Common myeloid progenitor, CD34-positive (primary cell): ENCODE measurements around the gene TRIM71.

ENCODE experiments used
- CTCF ChIA-PET: fragments of 350-600 bp; sonication (Branson Sonifier 250); formaldehyde crosslinking; loops from one replicate; lab custom pipeline; 2021; ENCODE audit warnings: antibody characterized with exemption; lab: Charles Lee
- POLR2A ChIA-PET: fragments of 350-600 bp; sonication (Branson Sonifier 250); formaldehyde crosslinking; loops from one replicate; lab custom pipeline; 2021; ENCODE audit warnings: antibody characterized with exemption; lab: Charles Lee
- DNase-seq, 3 donors: peaks; one replicate each; pipeline versions ENCODE4 v3.0.0 to v3.0.0-alpha.2; 2013
- H3K27ac ChIP-seq, 2 experiments: 1 replicate in 1 of 2; 2 replicates in 1 of 2; pipeline ENCODE4 v1.7.0; 2013; ENCODE audit warnings: inconsistent platforms in 2 of 2, low read length in 2 of 2, mild to moderate bottlenecking in 2 of 2, low read depth in 1 of 2, moderate library complexity in 1 of 2; ENCODE audit not compliant: severe bottlenecking in 2 of 2, insufficient read depth in 1 of 2, poor library complexity in 1 of 2
- H3K27me3 ChIP-seq, 5 experiments: replicated peaks in 2 of 5; 1 replicate in 3 of 5; 2 replicates in 2 of 5; pipeline versions ENCODE4 v1.6.1 to v1.7.0; 2013; ENCODE audit warnings: low read length in 4 of 5, mild to moderate bottlenecking in 2 of 5, moderate library complexity in 2 of 5, inconsistent platforms in 1 of 5; ENCODE audit not compliant: insufficient read depth in 5 of 5, control insufficient read depth in 4 of 5
- H3K36me3 ChIP-seq, 4 experiments: 1 replicate in 2 of 4; 2 replicates in 2 of 4; pipeline versions ENCODE4 v1.6.1 to v1.7.0; 2013; ENCODE audit warnings: low read length in 3 of 4, control low read depth in 1 of 4, mild to moderate bottlenecking in 1 of 4; ENCODE audit not compliant: control insufficient read depth in 4 of 4, insufficient read depth in 4 of 4
- H3K4me1 ChIP-seq, 4 experiments: 1 replicate in 3 of 4; 2 replicates in 1 of 4; pipeline versions ENCODE4 v1.6.1 to v1.7.1; 2013; ENCODE audit warnings: low read length in 3 of 4, mild to moderate bottlenecking in 3 of 4, control low read depth in 1 of 4, inconsistent platforms in 1 of 4, moderate library complexity in 1 of 4; ENCODE audit not compliant: control insufficient read depth in 4 of 4, insufficient read depth in 4 of 4; ENCODE audit errors: control extremely low read depth in 1 of 4
- H3K4me3 ChIP-seq, 7 experiments: 1 replicate in 4 of 7; 2 replicates in 3 of 7; pipeline versions ENCODE4 v1.5.1 to v1.7.0; 2013; ENCODE audit warnings: mild to moderate bottlenecking in 7 of 7, low read length in 6 of 7, moderate library complexity in 6 of 7, inconsistent platforms in 2 of 7, low read depth in 2 of 7, control low read depth in 1 of 7; ENCODE audit not compliant: insufficient read depth in 4 of 7, control insufficient read depth in 1 of 7; ENCODE audit errors: extremely low read depth in 1 of 7
- H3K9me3 ChIP-seq, 5 experiments: 1 replicate in 4 of 5; 2 replicates in 1 of 5; pipeline versions ENCODE4 v1.6.1 to v1.7.1; 2013; ENCODE audit warnings: low read length in 4 of 5, mild to moderate bottlenecking in 2 of 5, inconsistent platforms in 1 of 5, low read depth in 1 of 5, moderate library complexity in 1 of 5; ENCODE audit not compliant: control insufficient read depth in 4 of 5, insufficient read depth in 2 of 5; ENCODE audit errors: control extremely low read depth in 1 of 5
- WGBS: methylation state at CpG from one replicate; pipeline ENCODE4 v1.1.5; 2013; ENCODE audit not compliant: insufficient coverage; 5-methylcytosine and 5-hydroxymethylcytosine counted together

Gene TRIM71

DNA sequence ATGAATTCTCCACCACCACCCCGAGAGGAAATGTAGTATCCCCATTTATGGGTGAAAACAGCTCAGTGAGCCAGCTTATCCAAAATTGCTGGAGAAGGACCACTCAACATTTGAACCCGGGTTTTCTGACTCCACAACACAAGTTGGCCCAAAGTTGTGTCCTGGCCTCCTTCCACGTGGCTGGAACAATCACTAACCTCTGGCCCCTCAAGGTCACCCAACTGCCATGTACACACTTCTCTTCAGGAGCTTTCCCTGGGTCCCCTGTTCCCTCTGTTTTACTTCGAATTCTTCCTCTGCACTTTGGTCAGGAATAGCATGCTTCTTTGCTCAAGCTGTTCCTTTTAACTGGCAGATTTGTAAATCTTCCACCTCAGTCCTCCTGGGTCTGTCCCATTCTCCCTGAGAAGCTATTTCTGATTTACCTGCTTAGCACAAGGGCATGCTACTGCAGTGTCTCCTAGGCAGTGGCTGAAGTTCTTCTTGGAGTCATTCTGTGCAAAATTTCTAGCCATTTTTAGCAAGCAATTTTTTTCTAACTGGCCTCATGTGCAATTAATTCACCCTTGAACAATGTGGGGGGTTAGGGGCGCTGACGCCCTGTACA, 39.2 kb downstream of the TRIM71 start:
- POLR2A ChIA-PET: no interaction called here

DNA sequence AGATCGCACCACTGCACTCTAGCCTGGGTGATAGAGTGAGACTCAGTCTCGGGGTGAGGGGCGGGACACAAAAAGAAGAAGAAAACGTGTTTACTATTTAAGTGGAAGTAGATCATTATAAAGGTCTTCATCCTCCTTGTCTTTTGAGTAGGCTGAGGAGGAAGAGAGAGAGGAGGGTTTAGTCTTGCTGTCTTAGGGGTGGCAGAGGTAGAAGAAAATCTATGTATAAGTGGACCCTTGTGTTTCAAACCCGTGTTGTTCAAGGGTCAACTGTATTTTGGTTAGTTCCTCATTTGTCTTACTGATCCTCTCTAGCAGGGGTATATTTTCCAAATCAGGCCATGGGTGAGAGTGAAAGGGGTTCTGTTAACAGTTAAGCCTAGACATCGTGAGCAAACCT, 40.1 kb downstream of the TRIM71 start:
- peaks cover 0 to 48% (median 7%) of the 10 kb centered on the region in 4 experiments for H3K4me1 ChIP-seq
- WGBS: 98% methylated on average over 6 of the region's 6 CpGs
- DNase-seq: no peak
- H3K36me3 ChIP-seq: peaks cover 0 to 6% (median under 1%) of the 10 kb centered on the region in 4 experiments
- ChIA-PET POLR2A (no interaction called here), CTCF (no interaction called here)
- H3K27ac ChIP-seq: no peak overlapping the region
- H3K27me3 ChIP-seq: no peaks in the 10 kb centered on the region
- no peaks in the 10 kb centered on the region for H3K9me3 ChIP-seq
- H3K4me3 ChIP-seq: no peak overlapping the region

More for the DNA sequence above, 39.2 kb downstream of the TRIM71 start:
- peaks cover 0 to 48% (median 7%) of the 10 kb centered on the region in 4 experiments for H3K4me1 ChIP-seq
- DNase-seq: no peak
- CTCF ChIA-PET: interaction anchor here (0.6 to 1.1 kb wide), 2 partner anchors 8 to 79 kb away, joined by 3 to 4 read pairs; no protein-coding TSS in a partner anchor
- H3K36me3 ChIP-seq: peaks cover 0 to 6% (median 0%) of the 10 kb centered on the region in 4 experiments
- H3K27me3 ChIP-seq: no peaks in the 10 kb centered on the region
- no peaks in the 10 kb centered on the region for H3K9me3 ChIP-seq
- 99% methylated on average over 4 of the region's 6 CpGs for WGBS
- H3K27ac ChIP-seq: no peak overlapping the region
- no peak overlapping the region for H3K4me3 ChIP-seq

DNA sequence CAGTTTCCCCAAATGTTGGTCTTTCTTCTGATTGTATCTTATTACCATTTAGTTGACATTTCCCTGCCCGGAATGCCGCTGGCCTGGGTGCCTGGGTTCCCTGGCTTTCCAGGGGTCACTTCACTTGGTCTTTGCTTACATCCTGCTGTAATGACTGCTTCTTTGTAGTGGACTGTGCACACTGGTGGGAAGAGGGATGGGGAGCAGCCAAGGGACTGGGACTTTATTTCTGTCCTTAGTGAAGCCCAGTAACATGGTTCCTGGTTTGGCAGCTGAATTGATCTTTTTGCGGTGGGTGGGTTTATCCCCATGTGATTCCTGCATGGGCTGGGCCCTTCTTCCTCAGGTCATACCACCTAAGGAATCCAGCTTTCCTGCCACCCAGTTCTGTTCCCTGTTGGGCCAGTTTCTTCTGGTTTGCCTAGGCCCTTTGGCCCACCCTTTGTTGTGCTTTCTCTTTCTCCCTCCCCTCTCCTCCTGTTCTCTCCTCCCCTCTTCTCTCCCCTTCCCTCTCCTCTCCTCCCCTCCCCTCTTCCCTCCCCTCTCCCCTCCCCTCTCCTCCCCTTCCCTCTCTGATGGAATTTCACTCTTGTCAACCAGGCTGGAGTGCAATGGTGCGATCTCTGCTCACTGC, 41.9 kb downstream of the TRIM71 start:
- H3K4me3 ChIP-seq: no peak overlapping the region
- H3K4me1 ChIP-seq: peaks cover 0 to 41% (median 4%) of the 10 kb centered on the region in 4 experiments
- H3K36me3 ChIP-seq: peaks cover 0 to 6% (median under 1%) of the 10 kb centered on the region in 4 experiments
- no peaks in the 10 kb centered on the region for H3K27me3 ChIP-seq
- WGBS: 95% methylated on average over 4 of the region's 4 CpGs
- no peaks in the 10 kb centered on the region for H3K9me3 ChIP-seq
- DNase-seq: no peak
- POLR2A ChIA-PET: no interaction called here
- no peak overlapping the region for H3K27ac ChIP-seq
- CTCF ChIA-PET: no interaction called here

DNA sequence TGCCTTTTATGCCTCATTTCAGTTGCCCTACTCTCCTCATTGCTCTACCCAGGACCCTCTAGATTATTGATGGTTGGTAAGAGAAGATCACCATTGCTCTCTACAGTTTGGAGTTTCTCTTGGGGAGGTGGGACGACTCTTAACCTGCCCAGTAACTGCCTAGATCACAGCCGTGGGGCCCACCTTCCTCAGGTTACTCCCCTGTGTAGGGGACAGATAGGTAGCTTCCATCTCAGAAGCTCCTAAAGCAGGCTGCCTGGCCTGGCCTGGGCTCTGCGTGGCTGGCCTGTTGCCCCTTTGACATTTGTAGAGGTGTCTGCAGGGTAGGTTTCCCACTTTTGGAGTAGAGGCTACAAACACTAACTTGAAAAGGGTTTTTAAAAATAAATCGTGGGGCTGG, 42.7 kb downstream of the TRIM71 start:
- Histone ChIP-seq H3K27me3 (no peaks in the 10 kb centered on the region), H3K4me3 (no peak overlapping the region), H3K4me1 (peaks cover 0 to 34% (median under 1%) of the 10 kb centered on the region in 4 experiments), H3K36me3 (peaks cover 0 to 6% (median under 1%) of the 10 kb centered on the region in 4 experiments), H3K27ac (no peak overlapping the region), H3K9me3 (no peaks in the 10 kb centered on the region)
- WGBS: 100% methylated on average over 4 of the region's 4 CpGs
- ChIA-PET CTCF (interaction anchor here (0.7 kb wide), 1 partner anchor 1373 kb away, joined by 3 read pairs; no protein-coding TSS in a partner anchor), POLR2A (no interaction called here)
- DNase-seq: no peak

DNA sequence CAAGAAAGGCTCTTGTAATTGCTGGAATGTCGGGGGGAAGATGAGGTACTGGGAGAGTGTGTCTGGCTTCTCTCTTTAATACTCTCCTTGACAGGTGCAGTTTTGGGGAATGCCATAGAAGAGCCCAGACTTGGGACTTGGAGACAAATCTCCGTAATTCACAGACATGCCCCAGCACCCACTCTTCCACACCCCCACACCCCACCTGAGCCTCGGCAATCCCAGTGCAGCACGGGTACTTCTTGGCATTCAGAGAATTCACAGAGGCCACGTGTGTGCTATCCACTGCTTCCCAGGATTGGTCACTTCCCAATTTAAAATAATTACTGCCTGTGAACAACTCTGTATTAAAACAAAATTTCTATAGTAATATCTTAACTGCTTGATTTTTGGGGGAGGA, 43.9 kb downstream of the TRIM71 start:
- CTCF ChIA-PET: no interaction called here

DNA sequence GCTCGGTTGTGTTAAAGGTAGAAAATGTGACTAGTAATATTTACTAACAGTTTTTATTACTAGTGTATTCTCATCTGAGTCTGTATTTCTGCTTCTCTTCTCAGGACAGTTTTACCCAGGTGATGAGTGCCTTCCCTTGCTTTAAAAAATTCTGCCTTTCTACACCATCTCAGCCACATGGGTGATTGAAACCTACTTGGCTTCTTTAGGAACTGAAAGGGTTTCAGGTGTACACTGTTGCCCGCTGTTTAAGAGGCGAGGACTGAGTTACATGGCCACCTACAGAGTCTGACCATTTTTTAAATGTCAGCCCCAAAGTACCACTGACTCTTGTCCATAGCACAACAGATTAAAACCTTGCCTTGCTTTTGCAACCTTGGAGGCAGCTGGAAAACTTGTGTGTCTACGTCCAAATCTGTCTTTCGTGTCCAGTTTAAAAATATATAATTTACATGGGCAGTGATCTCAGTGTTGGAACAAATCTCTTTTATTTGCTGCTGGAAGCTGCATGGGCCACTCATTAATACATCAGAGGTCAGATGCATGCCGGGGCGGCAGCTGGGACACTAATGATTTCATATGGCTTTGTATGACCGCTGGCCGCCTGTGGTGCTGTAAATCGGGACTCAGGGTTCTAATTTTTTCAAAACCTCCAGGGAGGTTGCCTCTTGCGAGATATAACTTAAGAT, 44.6 kb downstream of the TRIM71 start:
- CTCF ChIA-PET: interaction anchor here (3.2 kb wide), 1 partner anchor 11 kb away, joined by 14 read pairs; no protein-coding TSS in a partner anchor
- Histone ChIP-seq H3K36me3 (peaks cover 0 to 2% (median 0%) of the 10 kb centered on the region in 4 experiments), H3K27ac (no peak overlapping the region), H3K4me3 (no peak overlapping the region), H3K27me3 (no peaks in the 10 kb centered on the region), H3K9me3 (no peaks in the 10 kb centered on the region), H3K4me1 (peaks cover 0 to 21% (median 0%) of the 10 kb centered on the region in 4 experiments)
- WGBS: 91% methylated on average over 8 of the region's 11 CpGs
- POLR2A ChIA-PET: no interaction called here
- no peak for DNase-seq

More for the DNA sequence above, 43.9 kb downstream of the TRIM71 start:
- Histone ChIP-seq H3K9me3 (no peaks in the 10 kb centered on the region), H3K27me3 (no peaks in the 10 kb centered on the region), H3K27ac (no peak overlapping the region), H3K36me3 (peaks cover 0 to 5% (median under 1%) of the 10 kb centered on the region in 4 experiments), H3K4me3 (no peak overlapping the region), H3K4me1 (peaks cover 0 to 28% (median 0%) of the 10 kb centered on the region in 4 experiments)
- 100% methylated on average over 2 of the region's 5 CpGs for WGBS
- POLR2A ChIA-PET: no interaction called here
- DNase-seq: no peak
